HUES6 (cell line): Measurements from ENCODE around the gene B3GNT9.
A peak's percentile ranks its signal among the peaks of the same experiment; 100 is the strongest.

Experiments
- H3K27ac ChIP-seq: 2 replicates; pipeline ENCODE4 v1.7.0; 2013; ENCODE audit warnings: low read depth, mild to moderate bottlenecking, low read length, inconsistent platforms
- H3K27me3 ChIP-seq: 2 replicates; pipeline ENCODE4 v1.6.1; 2013; ENCODE audit warnings: low read length; ENCODE audit not compliant: control insufficient read depth, insufficient read depth
- H3K36me3 ChIP-seq: 2 replicates; pipeline ENCODE4 v1.6.1; 2013; ENCODE audit warnings: low read length; ENCODE audit not compliant: control insufficient read depth, insufficient read depth
- H3K4me1 ChIP-seq: 2 replicates; pipeline ENCODE4 v1.6.1; 2013; ENCODE audit warnings: low read length; ENCODE audit not compliant: control insufficient read depth, insufficient read depth
- H3K4me3 ChIP-seq: 2 replicates; pipeline ENCODE4 v1.5.1; 2013; ENCODE audit warnings: low read depth, low read length
- H3K9ac ChIP-seq: one replicate; pipeline ENCODE4 v1.6.1; 2013; ENCODE audit warnings: mild to moderate bottlenecking, low read length
- H3K9me3 ChIP-seq: 2 replicates; pipeline ENCODE4 v1.6.1; 2013; ENCODE audit warnings: low read depth, low read length; ENCODE audit not compliant: control insufficient read depth, insufficient read depth

Gene B3GNT9

GRCh38 chr16:67192781-67193361, 42.1 kb upstream of the B3GNT9 start:
- Histone ChIP-seq H3K4me3 (peak overlapping the region; percentile 100), H3K9ac (peak overlapping the region; percentile 90), H3K27ac (peak overlapping the region; percentile 82; the same call in 1 of the 2 replicates), H3K36me3 (peaks cover 46% of the 10 kb centered on the region), H3K4me1 (peaks cover 7% of the 10 kb centered on the region; the same call in 1 of the 2 replicates), H3K27me3 (no peaks in the 10 kb centered on the region), H3K9me3 (no peaks in the 10 kb centered on the region)

GRCh38 chr16:67191995-67192681, 41.3 kb upstream of the B3GNT9 start, which contains the start of gene E2F4:
TSS of gene E2F4 (plus strand) at chr16:67192155. CDS start at chr16:67192228, 73 bp downstream.
- H3K4me1 ChIP-seq, result peaks cover 8% of the 10 kb centered on the region; the same call in 1 of the 2 replicates
- no peaks in the 10 kb centered on the region for H3K27me3 ChIP-seq
- peaks cover 39% of the 10 kb centered on the region for H3K36me3 ChIP-seq
- H3K9me3 ChIP-seq, result no peaks in the 10 kb centered on the region
- H3K9ac ChIP-seq, result peak within 1 kb of the TSS; percentile 90
- peak within 1 kb of the TSS; percentile 100 for H3K4me3 ChIP-seq
- H3K27ac ChIP-seq, result peak within 1 kb of the TSS; percentile 82

GRCh38 chr16:67191411-67191994, 40.7 kb upstream of the B3GNT9 start:
- H3K27me3 ChIP-seq, result peaks cover 3% of the 10 kb centered on the region; the same call in 1 of the 2 replicates
- no peak overlapping the region for H3K9ac ChIP-seq
- no peaks in the 10 kb centered on the region for H3K9me3 ChIP-seq
- peak overlapping the region; percentile 100 for H3K4me3 ChIP-seq
- H3K27ac ChIP-seq, result no peak overlapping the region
- H3K4me1 ChIP-seq, result peaks cover 14% of the 10 kb centered on the region; the same call in 1 of the 2 replicates
- H3K36me3 ChIP-seq, result peaks cover 33% of the 10 kb centered on the region

- Histone ChIP-seq H3K36me3 (peaks cover 25% of the 10 kb centered on the region), H3K4me1 (peaks cover 19% of the 10 kb centered on the region; the same call in 1 of the 2 replicates), H3K4me3 (no peak overlapping the region), H3K9me3 (no peaks in the 10 kb centered on the region), H3K27me3 (peaks cover 11% of the 10 kb centered on the region), H3K27ac (no peak overlapping the region), H3K9ac (no peak overlapping the region)
These were observed 39.9 kb upstream of the B3GNT9 start for GRCh38 chr16:67190448-67191399.

- no peak within 1 kb of the TSS for H3K27ac ChIP-seq
- H3K27me3 ChIP-seq, result peaks cover 17% of the 10 kb centered on the region
- H3K4me3 ChIP-seq, result no peak within 1 kb of the TSS
These were observed 39.2 kb upstream of the B3GNT9 start, which contains the start of gene EXOC3L1 for GRCh38 chr16:67190041-67190440. TSS of gene EXOC3L1 (minus strand) at chr16:67190136. CDS start at chr16:67189676, 460 bp downstream.

GRCh38 chr16:67188798-67189197, 38.0 kb upstream of the B3GNT9 start:
- H3K27me3 ChIP-seq, result peaks cover 28% of the 10 kb centered on the region
- H3K4me3 ChIP-seq, result no peak overlapping the region
- peaks cover 6% of the 10 kb centered on the region for H3K36me3 ChIP-seq
- H3K9me3 ChIP-seq, result no peaks in the 10 kb centered on the region
- H3K27ac ChIP-seq, result no peak overlapping the region
- peaks cover 28% of the 10 kb centered on the region; the same call in 1 of the 2 replicates for H3K4me1 ChIP-seq
- H3K9ac ChIP-seq, result no peak overlapping the region

More at GRCh38 chr16:67190041-67190440, 39.2 kb upstream of the B3GNT9 start, which contains the start of gene EXOC3L1:
- Histone ChIP-seq H3K9ac (no peak within 1 kb of the TSS), H3K9me3 (no peaks in the 10 kb centered on the region), H3K4me1 (peaks cover 23% of the 10 kb centered on the region; the same call in 1 of the 2 replicates), H3K36me3 (peaks cover 18% of the 10 kb centered on the region)

GRCh38 chr16:67188323-67188722, 37.5 kb upstream of the B3GNT9 start:
- Histone ChIP-seq H3K36me3 (peaks cover under 1% of the 10 kb centered on the region; the same call in 1 of the 2 replicates), H3K4me1 (peaks cover 28% of the 10 kb centered on the region; the same call in 1 of the 2 replicates), H3K4me3 (no peak overlapping the region), H3K27me3 (peaks cover 28% of the 10 kb centered on the region), H3K27ac (no peak overlapping the region), H3K9me3 (no peaks in the 10 kb centered on the region), H3K9ac (no peak overlapping the region)

GRCh38 chr16:67187175-67187890, 36.5 kb upstream of the B3GNT9 start:
- H3K27me3 ChIP-seq, result peaks cover 28% of the 10 kb centered on the region
- no peaks in the 10 kb centered on the region for H3K36me3 ChIP-seq
- H3K4me3 ChIP-seq, result no peak overlapping the region
- no peaks in the 10 kb centered on the region for H3K9me3 ChIP-seq
- H3K27ac ChIP-seq, result no peak overlapping the region
- H3K4me1 ChIP-seq, result peaks cover 28% of the 10 kb centered on the region; the same call in 1 of the 2 replicates
- H3K9ac ChIP-seq, result no peak overlapping the region

- H3K4me3 ChIP-seq, result no peak overlapping the region
- no peaks in the 10 kb centered on the region for H3K36me3 ChIP-seq
- no peak overlapping the region for H3K27ac ChIP-seq
- no peak overlapping the region for H3K9ac ChIP-seq
- no peaks in the 10 kb centered on the region for H3K9me3 ChIP-seq
- H3K27me3 ChIP-seq, result peaks cover 28% of the 10 kb centered on the region
- H3K4me1 ChIP-seq, result peaks cover 28% of the 10 kb centered on the region; the same call in 1 of the 2 replicates
These were observed 35.8 kb upstream of the B3GNT9 start for GRCh38 chr16:67186550-67186950.
